ENCODE data around the gene JAZF1. TPM values are rescaled to one million over a fixed set of nuclear protein-coding genes. Genes with fewer than 3 reads are reported as not detected.

The JAZF1 gene
- total RNA-seq, 1 donor from 2014 or later, result 36.1 TPM

DNA sequence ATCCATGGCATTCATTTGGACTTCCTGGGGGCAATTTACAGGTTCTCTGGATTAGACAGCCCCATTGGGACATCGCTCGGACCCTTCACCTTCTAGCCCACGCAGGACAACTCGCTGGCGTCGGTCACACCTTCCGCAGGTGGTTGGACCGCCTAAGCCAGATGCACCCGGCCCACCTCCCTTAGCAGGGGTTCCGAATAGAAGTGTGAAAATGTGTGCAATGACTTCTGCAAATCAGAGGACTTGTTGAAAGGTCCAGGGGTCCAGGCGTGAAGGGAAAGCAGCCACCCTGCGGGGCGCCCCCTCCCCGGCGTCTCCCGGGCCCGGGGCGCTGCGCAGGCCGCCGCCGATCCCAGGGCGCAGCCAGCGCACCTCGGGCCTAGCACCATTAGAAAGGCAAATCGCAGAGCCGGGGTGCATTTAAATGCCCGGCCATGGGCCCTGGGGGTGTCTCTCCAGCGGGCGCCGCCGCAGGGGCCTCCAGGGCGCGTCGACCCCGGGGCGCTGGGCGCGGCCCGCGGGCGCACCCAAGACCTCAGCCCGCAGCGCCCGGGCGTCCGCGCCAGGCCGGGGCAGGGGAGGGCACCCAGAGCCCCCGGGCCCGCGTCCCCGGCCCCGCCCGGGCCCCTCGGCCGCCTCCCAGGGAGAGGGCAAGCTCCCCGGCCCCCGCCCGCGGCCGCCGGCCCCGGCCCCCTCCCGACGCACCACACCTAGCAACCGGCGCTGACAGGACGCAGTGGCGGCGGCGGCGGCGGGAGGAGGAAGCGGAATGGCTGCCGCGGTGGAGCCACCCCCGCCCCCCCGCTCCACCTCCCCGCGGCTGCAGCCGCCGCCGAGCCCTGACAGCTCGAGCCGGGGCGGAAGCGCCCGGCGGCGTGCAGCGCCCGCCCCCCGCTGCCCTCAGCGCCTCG lies 1.2 kb downstream of the JAZF1 start:
- intact Hi-C loops (cut with DNase I), result no loop called here
- H3K27ac ChIP-seq, result peak overlapping the region; percentile 83
- DNase-seq (ENCODE audit: extremely low spot score in 2 of 2), result no peak
- H3K27me3 ChIP-seq, result no peaks in the 10 kb centered on the region
- H3K36me3 ChIP-seq, result no peaks in the 10 kb centered on the region
- TF ChIP-seq POLR2AphosphoS5 (IDR thresholded peaks at IDR 0.05; ENCODE audit: insufficient read depth in 1 of 2, low read depth in 1 of 2) (no peak), POLR2A (IDR thresholded peaks at IDR 0.05) (peak in 1 of 2 donors; percentile 18), CTCF (IDR thresholded peaks at IDR 0.05) (no peak)
- H3K9me3 ChIP-seq, result no peaks in the 10 kb centered on the region
- H3K4me1 ChIP-seq, result peaks cover 45% of the 10 kb centered on the region
- peak overlapping the region; percentile 87 to 89 for H3K4me3 ChIP-seq

DNA sequence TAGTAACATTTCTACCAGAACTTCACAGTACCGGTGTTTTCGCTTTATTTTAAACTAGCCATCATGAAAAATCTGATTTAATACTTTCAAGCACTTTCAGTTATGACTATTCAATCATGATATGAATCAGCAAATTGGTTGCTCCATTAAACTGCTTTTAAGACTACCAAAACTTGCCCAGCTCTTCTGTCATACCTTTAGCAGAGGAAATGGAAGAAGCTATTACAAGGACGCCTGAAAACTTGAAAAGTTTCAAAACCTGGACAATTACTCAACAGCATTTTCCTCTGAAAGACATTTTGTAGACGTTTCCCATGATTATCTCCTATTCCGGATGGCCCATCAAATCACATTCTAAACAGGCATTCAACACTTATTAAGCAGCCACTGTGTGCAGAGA lies 2.0 kb downstream of the JAZF1 start:
- Histone ChIP-seq H3K4me1 (peaks cover 45% of the 10 kb centered on the region), H3K27me3 (no peaks in the 10 kb centered on the region), H3K36me3 (no peaks in the 10 kb centered on the region), H3K9me3 (no peaks in the 10 kb centered on the region), H3K4me3 (peak overlapping the region; percentile 87 to 89), H3K27ac (peak overlapping the region; percentile 83)
- DNase-seq (ENCODE audit: extremely low spot score in 2 of 2), result no peak
- TF ChIP-seq POLR2AphosphoS5 (IDR thresholded peaks at IDR 0.05; ENCODE audit: insufficient read depth in 1 of 2, low read depth in 1 of 2), result no peak
- no peak for TF ChIP-seq POLR2A (IDR thresholded peaks at IDR 0.05)
- no peak for TF ChIP-seq CTCF (IDR thresholded peaks at IDR 0.05)
- intact Hi-C loops (cut with DNase I), result no loop called here

DNA sequence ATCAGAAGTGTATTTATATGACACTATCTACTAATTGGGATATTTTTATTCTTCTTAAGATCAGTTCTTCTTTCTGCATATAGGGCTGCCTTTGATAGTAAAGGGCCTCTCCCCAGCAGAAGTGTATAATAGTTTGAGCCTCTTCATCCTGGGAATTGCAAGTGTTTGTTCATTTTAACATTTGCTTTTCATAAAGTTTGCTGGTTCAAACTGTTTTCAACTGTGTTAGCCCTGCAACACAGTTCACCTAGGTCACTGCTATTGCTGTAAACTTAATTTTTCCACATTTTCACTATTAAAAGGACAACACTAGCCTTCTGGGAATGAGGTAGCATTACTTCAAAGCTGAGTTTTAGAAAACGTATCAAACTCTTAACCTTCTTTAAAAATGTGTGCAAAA lies 2.8 kb downstream of the JAZF1 start:
- peak overlapping the region; percentile 83 for H3K27ac ChIP-seq
- H3K36me3 ChIP-seq, result no peaks in the 10 kb centered on the region
- H3K4me3 ChIP-seq, result peak overlapping the region in 1 of 2 donors; percentile 87
- intact Hi-C loops (cut with DNase I), result no loop called here
- no peak for DNase-seq (ENCODE audit: extremely low spot score in 2 of 2)
- peaks cover 45% of the 10 kb centered on the region for H3K4me1 ChIP-seq
- TF ChIP-seq POLR2AphosphoS5 (IDR thresholded peaks at IDR 0.05; ENCODE audit: insufficient read depth in 1 of 2, low read depth in 1 of 2), result no peak
- TF ChIP-seq CTCF (IDR thresholded peaks at IDR 0.05), result no peak
- TF ChIP-seq POLR2A (IDR thresholded peaks at IDR 0.05), result no peak
- no peaks in the 10 kb centered on the region for H3K27me3 ChIP-seq
- H3K9me3 ChIP-seq, result no peaks in the 10 kb centered on the region

DNA sequence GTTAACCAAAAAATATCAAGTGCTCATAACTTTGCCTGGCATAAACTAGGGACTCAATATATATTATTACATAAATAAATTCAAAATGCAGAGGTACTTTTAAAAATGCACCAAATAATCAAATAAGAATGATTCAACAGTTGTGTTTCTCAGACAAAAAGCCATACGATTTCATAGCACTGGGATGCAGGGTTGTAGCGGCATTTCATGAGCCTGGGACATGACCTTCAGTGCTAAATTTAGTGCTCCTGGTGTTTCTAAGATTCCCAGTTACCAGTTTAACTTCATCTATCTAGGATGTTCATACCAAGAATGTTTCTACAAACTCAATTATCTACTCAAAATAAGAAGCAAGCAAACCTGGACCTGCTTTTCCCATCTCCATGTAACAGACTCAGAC lies 4.0 kb downstream of the JAZF1 start:
- H3K4me1 ChIP-seq, result peaks cover 36% of the 10 kb centered on the region
- H3K4me3 ChIP-seq, result peak overlapping the region in 1 of 2 donors; percentile 0
- TF ChIP-seq POLR2A (IDR thresholded peaks at IDR 0.05) (no peak), POLR2AphosphoS5 (IDR thresholded peaks at IDR 0.05; ENCODE audit: insufficient read depth in 1 of 2, low read depth in 1 of 2) (no peak), CTCF (IDR thresholded peaks at IDR 0.05) (no peak)
- H3K9me3 ChIP-seq, result no peaks in the 10 kb centered on the region
- no peaks in the 10 kb centered on the region for H3K27me3 ChIP-seq
- H3K36me3 ChIP-seq, result no peaks in the 10 kb centered on the region
- intact Hi-C loops (cut with DNase I), result no loop called here
- H3K27ac ChIP-seq, result peak overlapping the region; percentile 83
- DNase-seq (ENCODE audit: extremely low spot score in 2 of 2), result no peak

DNA sequence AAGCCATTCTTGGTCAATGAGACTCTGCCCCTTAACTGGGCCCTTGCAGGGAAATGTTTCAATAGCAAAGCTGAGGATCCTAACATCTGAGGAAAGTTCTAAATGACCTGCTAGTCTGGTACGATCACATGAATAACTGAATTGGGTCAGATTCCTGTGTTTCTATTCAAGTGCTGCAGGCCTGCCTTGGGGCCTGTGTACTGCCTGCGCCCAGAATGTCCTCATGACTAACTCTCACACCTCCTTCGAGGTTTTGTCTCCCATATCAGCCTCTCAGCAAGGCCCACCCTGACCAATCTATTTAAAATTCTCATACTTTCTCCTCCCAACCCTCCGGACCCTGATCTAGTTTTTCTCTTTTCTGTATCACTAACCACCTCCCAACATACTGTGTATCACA lies 4.4 kb downstream of the JAZF1 start:
- intact Hi-C loops (cut with DNase I), result no loop called here
- Histone ChIP-seq H3K9me3 (no peaks in the 10 kb centered on the region), H3K27ac (peak overlapping the region; percentile 83), H3K36me3 (no peaks in the 10 kb centered on the region), H3K4me3 (no peak overlapping the region), H3K27me3 (no peaks in the 10 kb centered on the region), H3K4me1 (peaks cover 33% of the 10 kb centered on the region)
- TF ChIP-seq POLR2AphosphoS5 (IDR thresholded peaks at IDR 0.05; ENCODE audit: insufficient read depth in 1 of 2, low read depth in 1 of 2), result no peak
- no peak for DNase-seq (ENCODE audit: extremely low spot score in 2 of 2)
